Panc1 (cell line): Measurements from ENCODE around the gene DRC3. TPM values are rescaled to one million over a fixed set of nuclear protein-coding genes. Genes with fewer than 3 reads are reported as not detected.
A peak's percentile ranks its signal among the peaks of the same experiment; 100 is the strongest.
"Not testable (repeated sequence)": the region's sequence is repeated elsewhere in the genome, so short reads cannot be mapped to it uniquely, and the experiment has no call there.

Experiments
- ATAC-seq: fragments of 200-7000 bp; cut with Tn5 transposase; 2 replicates; pipeline ENCODE4 v1.9.1; 2020; ENCODE audit warnings: mild to moderate bottlenecking, moderate library complexity
- BruUV-seq: library from RNA; stranded (reverse); fragments of 400-500 nt; replicated peaks from 2 replicates; lab custom pipeline; 2021; lab: Mats Ljungman, UMichigan
- CTCF ChIA-PET: fragments of 300-600 bp; sonication (Branson Sonifier 250); formaldehyde crosslinking; loops from one replicate; lab custom pipeline; 2022; ENCODE audit warnings: antibody characterized with exemption; lab: Charles Lee
- POLR2A ChIA-PET: fragments of 300-600 bp; sonication (Branson Sonifier 250); formaldehyde crosslinking; loops from one replicate; lab custom pipeline; 2022; ENCODE audit warnings: antibody characterized with exemption; lab: Charles Lee
- DNase-seq: peaks from one replicate; pipeline ENCODE4 v3.0.0-alpha.2; 2010; ENCODE audit warnings: low read depth, low spot score
- H3K27ac ChIP-seq: 2 replicates; pipeline ENCODE4 v1.5.1; 2011; ENCODE audit warnings: mild to moderate bottlenecking, low read length, inconsistent platforms
- H3K27me3 ChIP-seq: fragments of 200-500 bp; sonication (Bioruptor generic); 2 replicates; pipeline ENCODE4 v1.6.0; 2014; ENCODE audit warnings: low read length, inconsistent platforms; ENCODE audit not compliant: control insufficient read depth, insufficient read depth
- H3K36me3 ChIP-seq: fragments of 200-500 bp; sonication (Bioruptor generic); 2 replicates; pipeline ENCODE4 v1.5.1; 2014; ENCODE audit warnings: inconsistent platforms, mild to moderate bottlenecking, low read length, moderate library complexity; ENCODE audit not compliant: control insufficient read depth, insufficient read depth
- H3K4me1 ChIP-seq: 2 replicates; pipeline ENCODE4 v1.5.1; 2011; ENCODE audit warnings: inconsistent platforms, mild to moderate bottlenecking, low read length, moderate library complexity; ENCODE audit not compliant: control insufficient read depth, insufficient read depth
- H3K4me3 ChIP-seq, 2 experiments: 2 replicates each; pipeline ENCODE4 v1.5.1; 2011 to 2012; ENCODE audit warnings: low read depth in 2 of 2, low read length in 2 of 2, mild to moderate bottlenecking in 2 of 2, inconsistent platforms in 1 of 2, moderate library complexity in 1 of 2
- H3K9me3 ChIP-seq: fragments of 200-500 bp; sonication (Bioruptor generic); 2 replicates; pipeline ENCODE4 v1.5.1; 2014; ENCODE audit warnings: low read depth, mild to moderate bottlenecking, inconsistent platforms, low read length, moderate library complexity; ENCODE audit not compliant: control insufficient read depth, insufficient read depth
- CTCF ChIP-seq: fragments of 450-650 bp; IDR thresholded peaks from 2 replicates; pipeline ENCODE4 v1.5.1; 2017; ENCODE audit warnings: mild to moderate bottlenecking
- POLR2AphosphoS5 ChIP-seq: IDR thresholded peaks from 2 replicates; pipeline ENCODE4 v1.6.1; 2012; ENCODE audit warnings: mild to moderate bottlenecking, low read depth, low read length, moderate library complexity
- REST ChIP-seq, 2 experiments: IDR thresholded peaks; 2 replicates each; pipeline ENCODE4 v1.6.1; 2011 to 2012; ENCODE audit warnings: low read depth in 2 of 2, control low read depth in 1 of 2, low read length in 1 of 2, mild to moderate bottlenecking in 1 of 2, moderate library complexity in 1 of 2; ENCODE audit not compliant: insufficient read depth in 1 of 2
- SIN3A ChIP-seq: IDR thresholded peaks from 2 replicates; pipeline ENCODE4 v1.6.1; 2012; ENCODE audit warnings: low read depth, mild to moderate bottlenecking, low read length, moderate library complexity, borderline replicate concordance; ENCODE audit not compliant: insufficient read depth
- TCF7L2 ChIP-seq: IDR thresholded peaks from 2 replicates; pipeline ENCODE4 v1.6.1; 2011; ENCODE audit warnings: mild to moderate bottlenecking, low read depth, low read length, inconsistent platforms
- in situ Hi-C: cut with HindIII; loops from 2 replicates; pipeline ENCODE4 v1.10.0; 2016; ENCODE audit warnings: low sequenced_read_pairs, low pct_unique_long_range_greater_than_20kb
- intact Hi-C: fragments of 100-400 bp; cut with micrococcal nuclease; formaldehyde crosslinking; loops from one replicate; pipeline ENCODE4 v1.10.0; 2022; ENCODE audit not compliant: unreplicated experiment
- total RNA-seq: library from RNA; stranded (reverse); gene quantifications from one replicate; pipeline ENCODE4 v1.2.1, GENCODE V29; 2021; ENCODE audit not compliant: unreplicated experiment

The DRC3 gene
- total RNA-seq, 1 experiment from 2014 or later, result 3.6 TPM

- Histone ChIP-seq H3K4me3 (no peak overlapping the region), H3K4me1 (peaks cover 92% of the 10 kb centered on the region), H3K27me3 (no peaks in the 10 kb centered on the region), H3K27ac (peak overlapping the region; percentile 67), H3K36me3 (no peaks in the 10 kb centered on the region; the same call in 1 of the 2 replicates), H3K9me3 (no peaks in the 10 kb centered on the region)
- DNase-seq, result no peak
- BruUV-seq, result no TSS peak
- no peak for ATAC-seq
- POLR2A ChIA-PET, result no interaction called here
- in situ Hi-C loops (no loop called here), intact Hi-C loops (no loop called here)
- CTCF ChIA-PET, result no interaction called here
- TF ChIP-seq REST (IDR thresholded peaks at IDR 0.05; ENCODE audit: insufficient read depth in 1 of 2, low read depth in 2 of 2, low read length in 1 of 2), result no peak
- no peak for TF ChIP-seq TCF7L2
- no peak for TF ChIP-seq POLR2AphosphoS5
- no peak for TF ChIP-seq SIN3A
- TF ChIP-seq CTCF, result no peak
Observed at GRCh38 chr17:17938388-17939107, 34.1 kb upstream of the DRC3 start.

GRCh38 chr17:17939941-17940340, 32.7 kb upstream of the DRC3 start:
- intact Hi-C loops, ATAC-seq, H3K27me3 ChIP-seq, H3K36me3 ChIP-seq, BruUV-seq, CTCF ChIA-PET, DNase-seq, H3K9me3 ChIP-seq, in situ Hi-C loops, H3K4me3 ChIP-seq: not testable (repeated sequence)
- POLR2A ChIA-PET, result interaction anchor here (0.6 kb wide), 2 partner anchors 46 to 428 kb away, joined by 5 read pairs; no protein-coding TSS in a partner anchor
- Histone ChIP-seq H3K27ac (peak overlapping the region; percentile 84), H3K4me1 (peaks cover 96% of the 10 kb centered on the region)

- no TSS peak for BruUV-seq
- ChIA-PET CTCF (no interaction called here), POLR2A (interaction anchor here (0.6 kb wide), 1 partner anchor 46 kb away, joined by 5 read pairs; no protein-coding TSS in a partner anchor)
- Histone ChIP-seq H3K9me3 (no peaks in the 10 kb centered on the region), H3K36me3 (no peaks in the 10 kb centered on the region; the same call in 1 of the 2 replicates), H3K27me3 (no peaks in the 10 kb centered on the region), H3K27ac (peak overlapping the region; percentile 84), H3K4me3 (no peak overlapping the region), H3K4me1 (peaks cover 93% of the 10 kb centered on the region)
- no peak for TF ChIP-seq POLR2AphosphoS5
- no peak for ATAC-seq
- intact Hi-C loops, result no loop called here
- DNase-seq, result no peak
- in situ Hi-C loops, result no loop called here
Observed at GRCh38 chr17:17940441-17940911, 32.2 kb upstream of the DRC3 start.
